NK-92 (cell line): Measurements from ENCODE around the gene CPLX1.
"Not testable (repeated sequence)": the region's sequence is repeated elsewhere in the genome, so short reads cannot be mapped to it uniquely, and the experiment has no call there.

Experiments used
- DNase-seq: peaks from one replicate; lab custom pipeline; 2025; ENCODE audit not compliant: unreplicated experiment; lab: John Stamatoyannopoulos, UW

Gene CPLX1

GRCh38 chr4:738781-739280, 87.1 kb downstream of the CPLX1 start:
- no peak for DNase-seq

- not testable (repeated sequence) for DNase-seq
Measured at GRCh38 chr4:736561-736960, 89.4 kb downstream of the CPLX1 start.

GRCh38 chr4:735583-735982, 90.3 kb downstream of the CPLX1 start:
- no peak for DNase-seq
